HepG2 (cell line): ENCODE results near the gene ADM. TPM values are rescaled to one million over a fixed set of nuclear protein-coding genes. Genes with fewer than 3 reads are reported as not detected.
A peak's percentile ranks its signal among the peaks of the same experiment; 100 is the strongest.

Source experiments
- SATB2 ChIP-seq: sonication (generic); formaldehyde crosslinking; IDR thresholded peaks from 2 replicates; pipeline ENCODE4 v1.5.0; 2020; ENCODE audit warnings: missing genetic modification reagents
- U2AF2 ChIP-seq: fragments of 200-400 bp; formaldehyde crosslinking; IDR thresholded peaks from 2 replicates; pipeline ENCODE4 v1.6.1; 2017; ENCODE audit warnings: low read depth, mild to moderate bottlenecking, low read length
- YEATS2 ChIP-seq: sonication (generic); formaldehyde crosslinking; IDR thresholded peaks from 2 replicates; pipeline ENCODE4 v1.4.0; 2020; ENCODE audit warnings: missing genetic modification reagents, borderline replicate concordance
- ZBTB8A ChIP-seq: sonication (generic); formaldehyde crosslinking; IDR thresholded peaks from 2 replicates; pipeline ENCODE4 v1.4.0; 2020; ENCODE audit warnings: mild to moderate bottlenecking, low read depth, missing genetic modification reagents, borderline replicate concordance
- ZFP36L1 ChIP-seq: sonication (generic); formaldehyde crosslinking; IDR thresholded peaks from 2 replicates; pipeline ENCODE4 v1.8.0; 2022; ENCODE audit warnings: mild to moderate bottlenecking, missing genetic modification reagents, moderate library complexity
- ZMYM2 ChIP-seq: sonication (generic); formaldehyde crosslinking; IDR thresholded peaks from 2 replicates; pipeline ENCODE4 v1.8.0; 2022; ENCODE audit warnings: mild to moderate bottlenecking, missing genetic modification reagents
- ZNF331 ChIP-seq: sonication (generic); formaldehyde crosslinking; IDR thresholded peaks from 2 replicates; pipeline ENCODE4 v1.4.0; 2020; ENCODE audit warnings: missing genetic modification reagents
- polyA plus RNA-seq, 8 experiments: library from polyadenylated mRNA; depleted of rRNA in 3 of 8; stranded (reverse) in 7 of 8; unstranded in 1 of 8; fragments of >200 nt; fragmentation: Illumina TruSeq in 4 of 8; extraction: Trizol in 4 of 8; gene quantifications; 2 replicates each; pipeline versions ENCODE4 v1.2.1 to v1.2.3, GENCODE V29; 2011 to 2016; ENCODE audit warnings: low read depth in 4 of 8, missing spikeins in 1 of 8, mixed read lengths in 1 of 8; ENCODE audit not compliant: insufficient read depth in 1 of 8
- total RNA-seq, 5 experiments: library from RNA; depleted of rRNA; stranded (reverse); fragments of >200 nt; fragmentation: Illumina TruSeq; extraction: Trizol; gene quantifications; 2 replicates each; pipeline ENCODE4 v1.2.3, GENCODE V29; 2016; ENCODE audit warnings: low read depth in 1 of 5
- TF ChIP-seq, protein P1 (sequence below), 2 experiments: fragments of 450-650 bp in 1 of 2; sonication (generic) in 1 of 2; formaldehyde crosslinking in 1 of 2; IDR thresholded peaks; 2 replicates each; pipeline versions ENCODE4 v1.6.1 to v1.8.0; 2016 to 2022; ENCODE audit warnings: antibody characterized with exemption in 1 of 2, mild to moderate bottlenecking in 1 of 2, missing genetic modification reagents in 1 of 2
- TF ChIP-seq, protein P2 (sequence below): IDR thresholded peaks from 2 replicates; pipeline ENCODE4 v1.6.1; 2016; ENCODE audit warnings: missing compliant biosample characterization, missing genetic modification reagents, borderline replicate concordance
- TF ChIP-seq, protein P3 (sequence below): sonication (generic); formaldehyde crosslinking; IDR thresholded peaks from 2 replicates; pipeline ENCODE4 v1.4.0; 2020; ENCODE audit warnings: missing genetic modification reagents
- TF ChIP-seq, protein P4 (sequence below): sonication (generic); formaldehyde crosslinking; IDR thresholded peaks from 2 replicates; pipeline ENCODE4 v1.8.1; 2022; ENCODE audit warnings: mild to moderate bottlenecking, missing genetic modification reagents
- TF ChIP-seq, protein P5 (sequence below): sonication (generic); formaldehyde crosslinking; IDR thresholded peaks from 2 replicates; pipeline ENCODE4 v1.8.1; 2023; ENCODE audit warnings: mild to moderate bottlenecking, missing genetic modification reagents
- TF ChIP-seq, protein P6 (sequence below): sonication (generic); formaldehyde crosslinking; IDR thresholded peaks from 2 replicates; pipeline ENCODE4 v1.4.0; 2020; ENCODE audit warnings: mild to moderate bottlenecking, missing genetic modification reagents

The ADM gene
- total and polyA plus RNA-seq, 2 of the 13 experiments (the other 11 are each of a cell fraction or from before 2014, with no cell fraction given): 10.7 to 26.1 TPM

DNA sequence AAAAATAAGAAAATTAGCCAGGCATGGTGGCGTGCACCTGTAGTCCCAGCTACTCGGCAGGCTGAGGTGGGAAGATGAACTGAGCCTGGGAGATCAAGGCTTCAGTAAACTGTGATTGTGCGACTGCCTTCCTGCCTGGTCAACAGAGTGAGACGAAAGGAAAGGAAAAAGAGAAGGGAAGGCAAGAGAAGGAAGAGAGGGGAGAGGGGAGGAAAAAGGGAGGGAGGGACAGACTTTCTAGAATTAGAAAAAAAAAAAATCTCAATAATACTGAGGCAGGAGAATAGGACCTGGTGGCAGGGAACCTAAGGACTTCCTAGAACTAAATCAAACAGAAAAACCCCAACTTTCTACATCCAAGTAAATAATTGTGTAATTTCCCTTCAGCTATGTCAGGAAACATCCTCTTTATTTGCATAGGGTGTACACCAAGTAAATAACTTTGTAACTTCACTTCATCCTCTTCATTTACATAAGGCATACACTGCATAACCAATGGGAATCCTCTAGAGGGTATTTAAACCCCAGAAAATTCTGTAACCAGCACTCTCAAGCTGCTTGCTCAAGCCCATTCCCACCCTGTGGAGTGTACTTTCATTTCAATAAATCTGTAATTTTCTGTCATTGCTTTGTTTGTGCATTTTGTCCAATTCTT, 19.6 kb upstream of the ADM start (continued):
- TF ChIP-seq YEATS2 (CRISPR knock-in tag) (no peak), ZNF331 (no peak), SATB2 (CRISPR knock-in tag) (no peak), ZMYM2 (no peak), U2AF2 (no peak), ZFP36L1 (CRISPR knock-in tag) (0 out of 2 replicates have a peak, but pooled peaks have one; percentile 56), ZBTB8A (no peak)
- TF ChIP-seq, protein P1, sequence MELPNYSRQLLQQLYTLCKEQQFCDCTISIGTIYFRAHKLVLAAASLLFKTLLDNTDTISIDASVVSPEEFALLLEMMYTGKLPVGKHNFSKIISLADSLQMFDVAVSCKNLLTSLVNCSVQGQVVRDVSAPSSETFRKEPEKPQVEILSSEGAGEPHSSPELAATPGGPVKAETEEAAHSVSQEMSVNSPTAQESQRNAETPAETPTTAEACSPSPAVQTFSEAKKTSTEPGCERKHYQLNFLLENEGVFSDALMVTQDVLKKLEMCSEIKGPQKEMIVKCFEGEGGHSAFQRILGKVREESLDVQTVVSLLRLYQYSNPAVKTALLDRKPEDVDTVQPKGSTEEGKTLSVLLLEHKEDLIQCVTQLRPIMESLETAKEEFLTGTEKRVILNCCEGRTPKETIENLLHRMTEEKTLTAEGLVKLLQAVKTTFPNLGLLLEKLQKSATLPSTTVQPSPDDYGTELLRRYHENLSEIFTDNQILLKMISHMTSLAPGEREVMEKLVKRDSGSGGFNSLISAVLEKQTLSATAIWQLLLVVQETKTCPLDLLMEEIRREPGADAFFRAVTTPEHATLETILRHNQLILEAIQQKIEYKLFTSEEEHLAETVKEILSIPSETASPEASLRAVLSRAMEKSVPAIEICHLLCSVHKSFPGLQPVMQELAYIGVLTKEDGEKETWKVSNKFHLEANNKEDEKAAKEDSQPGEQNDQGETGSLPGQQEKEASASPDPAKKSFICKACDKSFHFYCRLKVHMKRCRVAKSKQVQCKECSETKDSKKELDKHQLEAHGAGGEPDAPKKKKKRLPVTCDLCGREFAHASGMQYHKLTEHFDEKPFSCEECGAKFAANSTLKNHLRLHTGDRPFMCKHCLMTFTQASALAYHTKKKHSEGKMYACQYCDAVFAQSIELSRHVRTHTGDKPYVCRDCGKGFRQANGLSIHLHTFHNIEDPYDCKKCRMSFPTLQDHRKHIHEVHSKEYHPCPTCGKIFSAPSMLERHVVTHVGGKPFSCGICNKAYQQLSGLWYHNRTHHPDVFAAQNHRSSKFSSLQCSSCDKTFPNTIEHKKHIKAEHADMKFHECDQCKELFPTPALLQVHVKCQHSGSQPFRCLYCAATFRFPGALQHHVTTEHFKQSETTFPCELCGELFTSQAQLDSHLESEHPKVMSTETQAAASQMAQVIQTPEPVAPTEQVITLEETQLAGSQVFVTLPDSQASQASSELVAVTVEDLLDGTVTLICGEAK (IDR thresholded peaks at IDR 0.05): no peak
- TF ChIP-seq, protein P1 (CRISPR knock-in tag; IDR thresholded peaks at IDR 0.05): no peak
- TF ChIP-seq, protein P2, sequence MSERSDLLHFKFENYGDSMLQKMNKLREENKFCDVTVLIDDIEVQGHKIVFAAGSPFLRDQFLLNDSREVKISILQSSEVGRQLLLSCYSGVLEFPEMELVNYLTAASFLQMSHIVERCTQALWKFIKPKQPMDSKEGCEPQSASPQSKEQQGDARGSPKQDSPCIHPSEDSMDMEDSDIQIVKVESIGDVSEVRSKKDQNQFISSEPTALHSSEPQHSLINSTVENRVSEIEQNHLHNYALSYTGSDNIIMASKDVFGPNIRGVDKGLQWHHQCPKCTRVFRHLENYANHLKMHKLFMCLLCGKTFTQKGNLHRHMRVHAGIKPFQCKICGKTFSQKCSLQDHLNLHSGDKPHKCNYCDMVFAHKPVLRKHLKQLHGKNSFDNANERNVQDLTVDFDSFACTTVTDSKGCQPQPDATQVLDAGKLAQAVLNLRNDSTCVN (CRISPR knock-in tag): no peak
- TF ChIP-seq, protein P3, sequence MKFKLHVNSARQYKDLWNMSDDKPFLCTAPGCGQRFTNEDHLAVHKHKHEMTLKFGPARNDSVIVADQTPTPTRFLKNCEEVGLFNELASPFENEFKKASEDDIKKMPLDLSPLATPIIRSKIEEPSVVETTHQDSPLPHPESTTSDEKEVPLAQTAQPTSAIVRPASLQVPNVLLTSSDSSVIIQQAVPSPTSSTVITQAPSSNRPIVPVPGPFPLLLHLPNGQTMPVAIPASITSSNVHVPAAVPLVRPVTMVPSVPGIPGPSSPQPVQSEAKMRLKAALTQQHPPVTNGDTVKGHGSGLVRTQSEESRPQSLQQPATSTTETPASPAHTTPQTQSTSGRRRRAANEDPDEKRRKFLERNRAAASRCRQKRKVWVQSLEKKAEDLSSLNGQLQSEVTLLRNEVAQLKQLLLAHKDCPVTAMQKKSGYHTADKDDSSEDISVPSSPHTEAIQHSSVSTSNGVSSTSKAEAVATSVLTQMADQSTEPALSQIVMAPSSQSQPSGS (CRISPR knock-in tag): no peak
- TF ChIP-seq, protein P4, sequence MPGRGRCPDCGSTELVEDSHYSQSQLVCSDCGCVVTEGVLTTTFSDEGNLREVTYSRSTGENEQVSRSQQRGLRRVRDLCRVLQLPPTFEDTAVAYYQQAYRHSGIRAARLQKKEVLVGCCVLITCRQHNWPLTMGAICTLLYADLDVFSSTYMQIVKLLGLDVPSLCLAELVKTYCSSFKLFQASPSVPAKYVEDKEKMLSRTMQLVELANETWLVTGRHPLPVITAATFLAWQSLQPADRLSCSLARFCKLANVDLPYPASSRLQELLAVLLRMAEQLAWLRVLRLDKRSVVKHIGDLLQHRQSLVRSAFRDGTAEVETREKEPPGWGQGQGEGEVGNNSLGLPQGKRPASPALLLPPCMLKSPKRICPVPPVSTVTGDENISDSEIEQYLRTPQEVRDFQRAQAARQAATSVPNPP (CRISPR knock-in tag): no peak
- TF ChIP-seq, protein P5, sequence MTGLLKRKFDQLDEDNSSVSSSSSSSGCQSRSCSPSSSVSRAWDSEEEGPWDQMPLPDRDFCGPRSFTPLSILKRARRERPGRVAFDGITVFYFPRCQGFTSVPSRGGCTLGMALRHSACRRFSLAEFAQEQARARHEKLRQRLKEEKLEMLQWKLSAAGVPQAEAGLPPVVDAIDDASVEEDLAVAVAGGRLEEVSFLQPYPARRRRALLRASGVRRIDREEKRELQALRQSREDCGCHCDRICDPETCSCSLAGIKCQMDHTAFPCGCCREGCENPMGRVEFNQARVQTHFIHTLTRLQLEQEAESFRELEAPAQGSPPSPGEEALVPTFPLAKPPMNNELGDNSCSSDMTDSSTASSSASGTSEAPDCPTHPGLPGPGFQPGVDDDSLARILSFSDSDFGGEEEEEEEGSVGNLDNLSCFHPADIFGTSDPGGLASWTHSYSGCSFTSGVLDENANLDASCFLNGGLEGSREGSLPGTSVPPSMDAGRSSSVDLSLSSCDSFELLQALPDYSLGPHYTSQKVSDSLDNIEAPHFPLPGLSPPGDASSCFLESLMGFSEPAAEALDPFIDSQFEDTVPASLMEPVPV (CRISPR knock-in tag): no peak
- TF ChIP-seq, protein P6, sequence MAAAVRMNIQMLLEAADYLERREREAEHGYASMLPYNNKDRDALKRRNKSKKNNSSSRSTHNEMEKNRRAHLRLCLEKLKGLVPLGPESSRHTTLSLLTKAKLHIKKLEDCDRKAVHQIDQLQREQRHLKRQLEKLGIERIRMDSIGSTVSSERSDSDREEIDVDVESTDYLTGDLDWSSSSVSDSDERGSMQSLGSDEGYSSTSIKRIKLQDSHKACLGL: no peak
